Thyroid gland (tissue), 4 donors: ENCODE results near the gene TUBGCP2.

Source experiments
- POLR2A ChIP-seq, 2 donors: fragments of 450-650 bp; IDR thresholded peaks; one replicate each; pipeline ENCODE4 v1.6.1; 2017; ENCODE audit warnings: antibody characterized with exemption in 2 of 2, mild to moderate bottlenecking in 2 of 2, moderate library complexity in 1 of 2
- TF ChIP-seq, protein P1 (sequence below), 6 experiments: fragments of 200-600 bp in 3 of 6; fragments of 450-650 bp in 3 of 6; sonication (generic) in 3 of 6; IDR thresholded peaks; one replicate each; pipeline ENCODE4 v1.5.1; 2016 to 2019; ENCODE audit warnings: antibody characterized with exemption in 6 of 6, mild to moderate bottlenecking in 2 of 6, inconsistent platforms in 1 of 6, moderate library complexity in 1 of 6

DNA sequence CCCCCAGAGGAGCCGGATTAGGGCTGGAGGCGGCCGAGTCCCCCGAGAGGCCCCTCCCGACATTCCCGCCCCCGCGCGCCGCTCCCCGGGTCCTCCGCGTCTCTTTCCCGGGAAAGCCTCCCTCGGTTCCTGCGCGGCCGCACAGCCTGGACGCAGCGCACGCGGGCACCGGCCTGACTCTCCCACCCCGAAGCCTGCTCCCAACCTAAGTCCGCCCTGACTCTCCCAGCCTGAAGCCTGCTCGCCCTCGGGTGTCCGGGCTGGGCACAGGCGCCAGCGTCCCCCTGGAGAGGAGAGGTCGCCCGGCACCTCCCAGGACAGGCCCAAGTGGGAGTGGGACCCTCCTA is 71.5 kb downstream of the TUBGCP2 start:
- no peak for TF ChIP-seq POLR2A (IDR thresholded peaks at IDR 0.05)
- TF ChIP-seq, protein P1, sequence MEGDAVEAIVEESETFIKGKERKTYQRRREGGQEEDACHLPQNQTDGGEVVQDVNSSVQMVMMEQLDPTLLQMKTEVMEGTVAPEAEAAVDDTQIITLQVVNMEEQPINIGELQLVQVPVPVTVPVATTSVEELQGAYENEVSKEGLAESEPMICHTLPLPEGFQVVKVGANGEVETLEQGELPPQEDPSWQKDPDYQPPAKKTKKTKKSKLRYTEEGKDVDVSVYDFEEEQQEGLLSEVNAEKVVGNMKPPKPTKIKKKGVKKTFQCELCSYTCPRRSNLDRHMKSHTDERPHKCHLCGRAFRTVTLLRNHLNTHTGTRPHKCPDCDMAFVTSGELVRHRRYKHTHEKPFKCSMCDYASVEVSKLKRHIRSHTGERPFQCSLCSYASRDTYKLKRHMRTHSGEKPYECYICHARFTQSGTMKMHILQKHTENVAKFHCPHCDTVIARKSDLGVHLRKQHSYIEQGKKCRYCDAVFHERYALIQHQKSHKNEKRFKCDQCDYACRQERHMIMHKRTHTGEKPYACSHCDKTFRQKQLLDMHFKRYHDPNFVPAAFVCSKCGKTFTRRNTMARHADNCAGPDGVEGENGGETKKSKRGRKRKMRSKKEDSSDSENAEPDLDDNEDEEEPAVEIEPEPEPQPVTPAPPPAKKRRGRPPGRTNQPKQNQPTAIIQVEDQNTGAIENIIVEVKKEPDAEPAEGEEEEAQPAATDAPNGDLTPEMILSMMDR (IDR thresholded peaks at IDR 0.05) = no peak
